ENCODE data around the gene TNFRSF1B.

DNA sequence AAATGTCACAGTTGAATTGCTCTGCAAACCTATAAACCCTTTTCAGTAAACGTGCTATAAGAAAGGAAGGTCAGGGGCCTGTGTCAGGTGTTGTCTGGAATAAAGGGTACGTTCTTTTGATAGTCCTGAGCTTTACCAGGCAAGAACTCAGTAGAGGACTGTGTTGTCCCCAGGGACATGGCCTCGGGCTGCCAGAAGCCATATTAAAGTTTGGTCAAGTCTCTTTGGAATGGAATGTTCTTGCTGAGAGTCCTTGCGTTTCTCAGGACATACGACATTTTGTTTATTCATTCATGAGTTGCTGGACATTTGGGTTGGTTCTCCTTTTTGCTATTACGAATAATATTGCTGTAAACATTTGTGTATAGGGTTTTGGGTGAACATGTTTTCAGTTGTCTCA, 79.8 kb downstream of the TNFRSF1B start:
- TF ChIP-seq CTCF (conservative IDR thresholded peaks at IDR 0.05 in 1 of 2, IDR thresholded peaks at IDR 0.05 in 1 of 2; ENCODE audit: extremely low read depth in 1 of 2, insufficient read depth in 1 of 2, low read depth in 1 of 2, low read length in 2 of 2) (no peak), EZH2 (IDR thresholded peaks at IDR 0.05; ENCODE audit: borderline replicate concordance, low read length) (no peak)
